Neural progenitor cell (in vitro differentiated cells): ENCODE data around the gene LRBA.

ENCODE experiments used
- EZH2 ChIP-seq: fragments of 200-600 bp; sonication (generic); IDR thresholded peaks from 2 replicates; pipeline ENCODE4 v1.6.1; 2017; ENCODE audit warnings: antibody characterized with exemption, mild to moderate bottlenecking, moderate library complexity
- EZH2phosphoT487 ChIP-seq: fragments of 200-600 bp; sonication (generic); IDR thresholded peaks from 2 replicates; pipeline ENCODE4 v1.6.1; 2017; ENCODE audit warnings: antibody characterized with exemption
- TF ChIP-seq, protein P1 (sequence below): fragments of 200-600 bp; sonication (generic); IDR thresholded peaks from 2 replicates; pipeline ENCODE4 v1.5.1; 2017; ENCODE audit warnings: antibody characterized with exemption, mild to moderate bottlenecking

DNA sequence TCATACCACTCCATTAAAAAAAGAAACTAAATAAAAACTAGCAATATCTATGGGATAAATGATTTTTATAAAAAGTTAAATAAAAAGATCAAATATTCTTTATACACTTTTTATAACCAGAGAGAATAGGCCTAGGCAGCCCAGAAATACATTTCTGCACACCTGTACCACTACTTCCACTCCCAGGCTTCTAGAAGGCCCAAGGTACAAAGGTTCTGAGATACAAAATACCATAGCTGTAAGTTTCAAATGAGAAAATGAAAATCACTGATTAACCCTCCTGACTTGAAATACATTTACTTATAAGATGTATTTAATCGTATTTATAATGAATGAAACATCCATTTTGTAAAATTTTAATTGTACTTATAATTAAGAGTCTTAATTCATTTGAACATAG is 659.7 kb downstream of the LRBA start:
- TF ChIP-seq, protein P1, sequence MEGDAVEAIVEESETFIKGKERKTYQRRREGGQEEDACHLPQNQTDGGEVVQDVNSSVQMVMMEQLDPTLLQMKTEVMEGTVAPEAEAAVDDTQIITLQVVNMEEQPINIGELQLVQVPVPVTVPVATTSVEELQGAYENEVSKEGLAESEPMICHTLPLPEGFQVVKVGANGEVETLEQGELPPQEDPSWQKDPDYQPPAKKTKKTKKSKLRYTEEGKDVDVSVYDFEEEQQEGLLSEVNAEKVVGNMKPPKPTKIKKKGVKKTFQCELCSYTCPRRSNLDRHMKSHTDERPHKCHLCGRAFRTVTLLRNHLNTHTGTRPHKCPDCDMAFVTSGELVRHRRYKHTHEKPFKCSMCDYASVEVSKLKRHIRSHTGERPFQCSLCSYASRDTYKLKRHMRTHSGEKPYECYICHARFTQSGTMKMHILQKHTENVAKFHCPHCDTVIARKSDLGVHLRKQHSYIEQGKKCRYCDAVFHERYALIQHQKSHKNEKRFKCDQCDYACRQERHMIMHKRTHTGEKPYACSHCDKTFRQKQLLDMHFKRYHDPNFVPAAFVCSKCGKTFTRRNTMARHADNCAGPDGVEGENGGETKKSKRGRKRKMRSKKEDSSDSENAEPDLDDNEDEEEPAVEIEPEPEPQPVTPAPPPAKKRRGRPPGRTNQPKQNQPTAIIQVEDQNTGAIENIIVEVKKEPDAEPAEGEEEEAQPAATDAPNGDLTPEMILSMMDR, result no peak
- TF ChIP-seq EZH2phosphoT487, result no peak
- TF ChIP-seq EZH2, result no peak
